Measurements from ENCODE around the gene GID4. TPM values are rescaled to one million over a fixed set of nuclear protein-coding genes. Genes with fewer than 3 reads are reported as not detected.

The GID4 gene
- total RNA-seq, 1 donor from 2014 or later, result 11.9 TPM

DNA sequence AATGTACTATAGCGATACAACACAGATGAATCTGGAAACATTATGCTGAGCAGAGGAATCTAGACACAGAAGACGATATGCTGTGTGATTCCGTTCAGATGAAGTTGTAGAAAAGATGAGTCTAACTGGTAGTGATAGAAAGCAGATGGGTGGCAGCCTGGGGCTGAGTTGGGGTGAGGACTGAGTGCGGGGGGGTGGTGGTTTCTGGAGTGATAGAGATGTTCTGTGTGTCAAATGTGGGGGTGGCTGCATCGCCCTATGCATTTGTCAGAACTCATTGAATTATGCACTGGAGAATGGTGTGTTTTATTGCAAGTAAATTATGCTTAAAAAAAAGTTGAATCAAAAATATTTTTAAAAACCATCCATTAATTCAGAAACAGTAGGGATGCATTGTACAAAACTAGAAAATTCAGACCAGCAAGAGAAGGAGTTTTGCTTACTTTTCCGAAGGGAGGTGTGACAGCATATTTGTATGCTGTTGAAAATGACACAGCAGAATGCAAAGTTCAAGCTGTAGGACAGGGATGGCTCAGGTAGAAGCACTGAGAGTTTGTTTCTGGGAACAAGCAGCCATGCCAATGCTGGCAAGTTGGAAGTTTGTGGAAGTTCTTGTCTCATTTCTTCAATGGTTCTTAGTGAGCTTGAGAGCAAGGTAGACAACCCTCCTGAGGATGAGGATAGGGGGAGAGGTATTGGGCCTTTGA, 35.5 kb downstream of the GID4 start:
- no peak for DNase-seq
- intact Hi-C loops (cut with DNase I), result no loop called here
- Histone ChIP-seq H3K4me3 (no peak overlapping the region), H3K27ac (no peak overlapping the region), H3K9me3 (no peaks in the 10 kb centered on the region), H3K27me3 (ENCODE audit: low read depth) (peaks cover 7% of the 10 kb centered on the region), H3K36me3 (no peaks in the 10 kb centered on the region), H3K4me1 (no peaks in the 10 kb centered on the region)
- no peak for ATAC-seq
- no peak for TF ChIP-seq CTCF (IDR thresholded peaks at IDR 0.05)

DNA sequence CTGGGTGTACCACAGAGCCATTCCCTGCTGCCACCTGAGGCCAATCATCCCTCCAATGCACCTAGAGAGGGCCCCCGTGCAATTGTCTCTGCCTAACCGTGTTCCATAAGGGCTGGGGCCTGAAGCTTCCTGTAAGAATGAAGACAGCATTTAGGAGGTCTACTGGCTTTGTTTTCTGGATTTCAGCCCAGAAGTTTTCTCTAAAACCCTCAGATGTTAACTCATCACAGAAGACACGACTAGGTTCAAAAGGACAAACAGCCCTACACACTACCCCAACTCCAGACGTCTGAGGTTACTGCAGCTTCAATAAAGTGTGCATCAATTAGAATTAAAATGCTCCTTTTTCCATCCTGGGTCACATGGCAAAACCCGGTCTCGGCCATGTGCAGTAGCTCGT, 37.7 kb downstream of the GID4 start:
- TF ChIP-seq CTCF (IDR thresholded peaks at IDR 0.05), result no peak
- H3K4me3 ChIP-seq, result no peak overlapping the region
- no peaks in the 10 kb centered on the region for H3K9me3 ChIP-seq
- DNase-seq (no peak), ATAC-seq (no peak)
- H3K36me3 ChIP-seq, result no peaks in the 10 kb centered on the region
- H3K27ac ChIP-seq, result no peak overlapping the region
- no peaks in the 10 kb centered on the region for H3K4me1 ChIP-seq
- H3K27me3 ChIP-seq (ENCODE audit: low read depth), result peaks cover 7% of the 10 kb centered on the region
- intact Hi-C loops (cut with DNase I), result no loop called here

DNA sequence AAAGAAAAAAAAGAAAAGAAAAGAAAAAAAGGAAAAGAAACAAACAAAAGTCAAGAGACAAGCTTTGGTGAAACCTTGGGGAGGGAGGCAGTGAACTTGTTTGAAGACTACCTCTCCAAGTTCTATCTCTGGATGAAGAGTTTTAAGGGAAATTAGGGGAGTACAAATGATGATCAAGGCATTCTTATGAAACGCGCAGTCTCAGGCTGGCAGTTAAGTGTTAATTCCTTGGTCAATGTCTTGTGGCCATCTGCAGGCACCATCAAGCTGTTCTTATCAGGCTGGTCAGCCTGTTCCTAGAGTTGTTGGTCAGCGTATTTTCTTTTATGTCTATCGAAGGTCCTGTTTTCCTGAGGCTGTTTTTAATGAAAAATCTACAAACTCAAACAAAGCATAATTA, 40.3 kb downstream of the GID4 start:
- ATAC-seq, result no peak
- Histone ChIP-seq H3K36me3 (no peaks in the 10 kb centered on the region), H3K9me3 (no peaks in the 10 kb centered on the region), H3K27me3 (ENCODE audit: low read depth) (peaks cover 7% of the 10 kb centered on the region), H3K27ac (no peak overlapping the region), H3K4me1 (no peaks in the 10 kb centered on the region), H3K4me3 (no peak overlapping the region)
- no peak for TF ChIP-seq CTCF (IDR thresholded peaks at IDR 0.05)
- intact Hi-C loops (cut with DNase I), result no loop called here
- no peak for DNase-seq

DNA sequence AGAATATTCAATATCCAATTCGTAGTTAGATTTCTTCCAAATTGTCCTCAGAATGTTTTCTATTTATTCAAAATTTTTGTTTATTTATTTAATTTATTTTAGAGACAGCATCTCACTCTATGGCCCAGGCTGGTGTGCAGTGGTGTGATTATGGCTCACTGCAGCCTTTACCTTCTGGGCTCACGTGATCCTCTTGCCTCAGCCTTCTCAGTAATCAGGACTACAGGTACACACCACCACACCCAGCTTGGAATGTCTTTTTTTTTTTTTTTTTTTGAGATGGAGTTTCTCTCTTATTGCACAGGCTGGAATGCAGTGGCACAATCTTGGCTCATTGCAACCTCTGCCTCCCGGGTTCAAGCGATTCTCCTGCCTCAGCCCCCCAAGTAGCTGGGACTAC, 45.0 kb downstream of the GID4 start:
- Histone ChIP-seq H3K9me3 (no peaks in the 10 kb centered on the region), H3K36me3 (no peaks in the 10 kb centered on the region), H3K4me3 (no peak overlapping the region), H3K4me1 (peaks cover 13% of the 10 kb centered on the region), H3K27ac (no peak overlapping the region), H3K27me3 (ENCODE audit: low read depth) (peaks cover under 1% of the 10 kb centered on the region)
- ATAC-seq, result no peak
- intact Hi-C loops (cut with DNase I), result no loop called here
- no peak for DNase-seq
- TF ChIP-seq CTCF (IDR thresholded peaks at IDR 0.05), result no peak

- peaks cover 17% of the 10 kb centered on the region for H3K36me3 ChIP-seq
- no peaks in the 10 kb centered on the region for H3K27me3 ChIP-seq (ENCODE audit: low read depth)
- intact Hi-C loops (cut with DNase I), result no loop called here
- H3K9me3 ChIP-seq, result no peaks in the 10 kb centered on the region
- peaks cover 13% of the 10 kb centered on the region for H3K4me1 ChIP-seq
- ATAC-seq (peak; percentile 98 to 99), DNase-seq (peak; percentile 94)
- TF ChIP-seq CTCF (IDR thresholded peaks at IDR 0.05), result no peak
- H3K27ac ChIP-seq, result peak within 1 kb of the TSS; percentile 84
- peak within 1 kb of the TSS; percentile 96 for H3K4me3 ChIP-seq
Observed at GRCh38 chr17:18087610-18088491, 48.6 kb downstream of the GID4 start, which contains the start of gene DRG2. DRG2 (plus strand) TSS chr17:18087948; CDS start chr17:18088024, 76 bp downstream.

All from lower lobe of right lung (tissue), 2 donors.